HCT116 (cell line): ENCODE measurements around the gene TLN1.

Experiments
- EGR1 ChIP-seq: IDR thresholded peaks from 2 replicates; pipeline ENCODE4 v1.6.1; 2012; ENCODE audit warnings: low read depth
- SP1 ChIP-seq: IDR thresholded peaks from 2 replicates; pipeline ENCODE4 v1.6.1; 2012; ENCODE audit warnings: low read depth
- YY1 ChIP-seq: IDR thresholded peaks from 2 replicates; pipeline ENCODE4 v1.6.1; 2011; ENCODE audit warnings: low read length, low read depth, moderate library complexity, mild to moderate bottlenecking; ENCODE audit not compliant: insufficient replicate concordance; ENCODE audit errors: extremely low read depth
- TF ChIP-seq, protein P1 (sequence below), 3 experiments: fragments of 200-600 bp in 1 of 3; sonication (generic) in 1 of 3; IDR thresholded peaks in 2 of 3; conservative IDR thresholded peaks in 1 of 3; 2 replicates each; pipeline ENCODE4 v1.5.1; 2012 to 2017; ENCODE audit warnings: low read depth in 2 of 3, low read length in 2 of 3, antibody characterized with exemption in 1 of 3, borderline replicate concordance in 1 of 3, control low read depth in 1 of 3, mild to moderate bottlenecking in 1 of 3, mixed read lengths in 1 of 3, mixed run types in 1 of 3, moderate library complexity in 1 of 3; ENCODE audit not compliant: insufficient read depth in 1 of 3

DNA sequence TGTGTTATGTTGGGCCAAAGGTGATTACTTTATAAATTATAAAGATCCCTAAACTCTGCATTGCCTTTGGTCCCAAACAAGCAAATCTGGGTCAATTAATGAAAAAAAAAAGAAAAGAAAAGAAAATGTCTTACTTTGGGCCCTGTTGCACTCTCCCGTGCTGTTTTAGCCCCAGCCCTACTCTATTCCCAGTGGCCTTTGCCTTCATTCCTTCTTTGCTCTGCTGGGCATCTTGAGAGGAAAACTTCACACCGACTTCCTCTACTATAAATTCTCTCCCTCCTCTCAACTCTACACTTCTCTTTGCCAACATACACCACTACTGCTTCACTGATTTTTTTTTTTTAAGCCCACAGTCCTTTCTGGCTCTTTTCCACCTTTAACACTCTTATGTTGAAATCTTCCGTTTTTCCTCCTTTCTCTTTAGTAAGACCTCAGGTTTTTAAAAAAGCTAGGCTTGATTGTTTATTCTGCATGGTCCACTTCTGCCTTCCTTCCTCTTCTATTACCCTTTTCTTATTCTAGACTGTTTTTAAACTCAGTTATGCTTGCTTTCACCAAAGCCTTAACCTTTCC is 26.6 kb upstream of the TLN1 start:
- TF ChIP-seq, protein P1, sequence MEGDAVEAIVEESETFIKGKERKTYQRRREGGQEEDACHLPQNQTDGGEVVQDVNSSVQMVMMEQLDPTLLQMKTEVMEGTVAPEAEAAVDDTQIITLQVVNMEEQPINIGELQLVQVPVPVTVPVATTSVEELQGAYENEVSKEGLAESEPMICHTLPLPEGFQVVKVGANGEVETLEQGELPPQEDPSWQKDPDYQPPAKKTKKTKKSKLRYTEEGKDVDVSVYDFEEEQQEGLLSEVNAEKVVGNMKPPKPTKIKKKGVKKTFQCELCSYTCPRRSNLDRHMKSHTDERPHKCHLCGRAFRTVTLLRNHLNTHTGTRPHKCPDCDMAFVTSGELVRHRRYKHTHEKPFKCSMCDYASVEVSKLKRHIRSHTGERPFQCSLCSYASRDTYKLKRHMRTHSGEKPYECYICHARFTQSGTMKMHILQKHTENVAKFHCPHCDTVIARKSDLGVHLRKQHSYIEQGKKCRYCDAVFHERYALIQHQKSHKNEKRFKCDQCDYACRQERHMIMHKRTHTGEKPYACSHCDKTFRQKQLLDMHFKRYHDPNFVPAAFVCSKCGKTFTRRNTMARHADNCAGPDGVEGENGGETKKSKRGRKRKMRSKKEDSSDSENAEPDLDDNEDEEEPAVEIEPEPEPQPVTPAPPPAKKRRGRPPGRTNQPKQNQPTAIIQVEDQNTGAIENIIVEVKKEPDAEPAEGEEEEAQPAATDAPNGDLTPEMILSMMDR (IDR thresholded peaks at IDR 0.05 in 2 of 3, conservative IDR thresholded peaks at IDR 0.05 in 1 of 3; ENCODE audit: borderline replicate concordance in 1 of 3, insufficient read depth in 1 of 3, low read depth in 2 of 3, low read length in 2 of 3) = no peak
- TF ChIP-seq EGR1 (no peak), YY1 (no peak), SP1 (no peak)
